ENCODE results near the gene HDAC2.
"Not testable (repeated sequence)": the region's sequence is repeated elsewhere in the genome, so short reads cannot be mapped to it uniquely, and the experiment has no call there.

The HDAC2 gene

DNA sequence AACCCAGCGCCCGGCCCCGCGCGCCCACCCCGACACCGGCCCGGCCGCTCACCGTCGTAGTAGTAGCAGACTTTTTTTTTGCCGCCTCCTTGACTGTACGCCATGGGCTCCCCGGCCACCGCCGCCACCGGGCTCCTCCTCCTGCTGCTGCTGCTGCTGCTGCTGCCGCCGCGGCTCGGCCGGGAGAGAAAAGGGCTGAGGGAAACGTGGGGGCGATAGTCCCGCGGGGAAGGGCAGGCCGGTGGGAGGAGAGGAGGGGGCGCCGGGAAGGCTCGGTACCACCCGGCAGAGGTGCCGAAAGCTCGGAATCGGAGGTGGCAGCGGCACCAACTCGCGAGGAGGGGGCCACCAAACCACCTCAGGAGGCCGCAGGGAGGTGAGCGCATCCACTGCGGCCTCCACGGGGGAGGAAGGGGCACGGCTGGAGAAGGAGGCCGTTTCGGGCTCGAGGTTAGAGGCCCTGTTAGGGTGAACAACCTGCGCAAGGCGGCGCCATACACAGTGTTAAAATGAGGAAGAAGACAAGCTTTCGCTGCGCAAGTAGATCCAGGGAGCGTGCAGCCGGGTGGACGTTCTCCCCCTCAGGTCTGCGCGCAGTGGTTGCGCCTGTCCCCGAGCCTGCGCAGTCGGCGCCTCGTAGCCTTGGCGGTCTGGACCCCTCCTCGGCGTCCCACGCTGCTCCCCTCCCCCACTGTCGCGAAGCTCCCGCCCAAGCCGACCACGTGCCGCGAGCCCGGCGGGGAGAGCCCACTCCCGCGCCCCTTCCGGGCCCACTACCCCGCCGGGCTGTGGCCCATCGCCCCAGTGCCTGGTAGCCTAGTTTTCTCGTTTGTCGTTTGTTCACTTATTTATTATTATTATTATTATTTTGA, at the start of gene HDAC2:
Gene HDAC2 (minus strand): TSS at position 344 of the 872 bp plus-strand sequence. CDS start 240 bp downstream, at position 104.
- H4K20me1 ChIP-seq (ENCODE audit: insufficient read depth, low read length), result peaks cover 34% of the 10 kb centered on the region
- peaks cover 17% of the 10 kb centered on the region for H3K4me1 ChIP-seq (ENCODE audit: low read length)
- 0 out of 2 replicates have a peak within 1 kb of the TSS, but pooled peaks have one; percentile 28 for H2AFZ ChIP-seq (ENCODE audit: low read depth, low read length)
- H3K27ac ChIP-seq (ENCODE audit: low read length), result peak within 1 kb of the TSS; percentile 61
- no peaks in the 10 kb centered on the region for H3K27me3 ChIP-seq (ENCODE audit: low read depth, low read length)
- peaks cover 50% of the 10 kb centered on the region for H3K79me2 ChIP-seq (ENCODE audit: low read length)
- peak within 1 kb of the TSS; percentile 99 for H3K4me3 ChIP-seq (ENCODE audit: low read length)
- no peaks in the 10 kb centered on the region for H3K36me3 ChIP-seq (replicated peaks; ENCODE audit: low read depth, low read length)
- peak within 1 kb of the TSS; percentile 95 for H3K9ac ChIP-seq (ENCODE audit: low read length)
- peak within 1 kb of the TSS; percentile 98 for H3K4me2 ChIP-seq (ENCODE audit: low read length)
- no peaks in the 10 kb centered on the region for H3K9me3 ChIP-seq (ENCODE audit: insufficient read depth, low read length)
- TF ChIP-seq EZH2phosphoT487 (IDR thresholded peaks at IDR 0.05; ENCODE audit: low read depth), result no peak
- TF ChIP-seq, protein P1, sequence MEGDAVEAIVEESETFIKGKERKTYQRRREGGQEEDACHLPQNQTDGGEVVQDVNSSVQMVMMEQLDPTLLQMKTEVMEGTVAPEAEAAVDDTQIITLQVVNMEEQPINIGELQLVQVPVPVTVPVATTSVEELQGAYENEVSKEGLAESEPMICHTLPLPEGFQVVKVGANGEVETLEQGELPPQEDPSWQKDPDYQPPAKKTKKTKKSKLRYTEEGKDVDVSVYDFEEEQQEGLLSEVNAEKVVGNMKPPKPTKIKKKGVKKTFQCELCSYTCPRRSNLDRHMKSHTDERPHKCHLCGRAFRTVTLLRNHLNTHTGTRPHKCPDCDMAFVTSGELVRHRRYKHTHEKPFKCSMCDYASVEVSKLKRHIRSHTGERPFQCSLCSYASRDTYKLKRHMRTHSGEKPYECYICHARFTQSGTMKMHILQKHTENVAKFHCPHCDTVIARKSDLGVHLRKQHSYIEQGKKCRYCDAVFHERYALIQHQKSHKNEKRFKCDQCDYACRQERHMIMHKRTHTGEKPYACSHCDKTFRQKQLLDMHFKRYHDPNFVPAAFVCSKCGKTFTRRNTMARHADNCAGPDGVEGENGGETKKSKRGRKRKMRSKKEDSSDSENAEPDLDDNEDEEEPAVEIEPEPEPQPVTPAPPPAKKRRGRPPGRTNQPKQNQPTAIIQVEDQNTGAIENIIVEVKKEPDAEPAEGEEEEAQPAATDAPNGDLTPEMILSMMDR (IDR thresholded peaks at IDR 0.05; ENCODE audit: low read depth, low read length), result no peak

DNA sequence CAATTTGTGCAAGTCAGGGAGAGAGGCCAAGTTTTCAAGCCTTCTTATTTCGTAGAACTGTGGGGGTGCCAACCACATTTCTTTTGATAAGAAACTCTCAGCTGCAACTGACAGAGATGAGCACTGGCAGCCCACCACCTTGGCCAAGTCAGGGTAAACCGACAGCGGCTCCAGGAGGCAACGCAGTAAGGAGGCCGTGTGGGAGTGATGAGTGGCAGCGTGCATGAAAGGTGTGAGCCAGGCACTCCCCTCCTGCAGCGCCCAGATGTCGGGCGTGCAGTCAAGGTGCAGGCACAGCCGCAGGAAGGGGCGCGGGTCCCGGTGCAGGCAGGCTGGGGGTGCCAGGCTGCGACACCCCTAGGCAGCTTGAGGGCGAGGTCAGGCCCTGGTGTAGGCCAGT, 49.2 kb upstream of the HDAC2 start:
- H3K9ac ChIP-seq (ENCODE audit: low read length), result no peak overlapping the region
- H4K20me1 ChIP-seq (ENCODE audit: insufficient read depth, low read length), result no peaks in the 10 kb centered on the region
- TF ChIP-seq, protein P1 (IDR thresholded peaks at IDR 0.05; ENCODE audit: low read depth, low read length), result no peak
- H3K4me1 ChIP-seq (ENCODE audit: low read length), result no peaks in the 10 kb centered on the region
- no peaks in the 10 kb centered on the region for H3K36me3 ChIP-seq (replicated peaks; ENCODE audit: low read depth, low read length)
- no peak overlapping the region for H3K4me2 ChIP-seq (ENCODE audit: low read length)
- H3K79me2 ChIP-seq (ENCODE audit: low read length), result no peaks in the 10 kb centered on the region
- H3K27me3 ChIP-seq (ENCODE audit: low read depth, low read length), result no peaks in the 10 kb centered on the region
- no peaks in the 10 kb centered on the region for H3K9me3 ChIP-seq (ENCODE audit: insufficient read depth, low read length)
- H3K27ac ChIP-seq (ENCODE audit: low read length), result no peak overlapping the region
- no peak overlapping the region for H3K4me3 ChIP-seq (ENCODE audit: low read length)
- no peak overlapping the region for H2AFZ ChIP-seq (ENCODE audit: low read depth, low read length)

DNA sequence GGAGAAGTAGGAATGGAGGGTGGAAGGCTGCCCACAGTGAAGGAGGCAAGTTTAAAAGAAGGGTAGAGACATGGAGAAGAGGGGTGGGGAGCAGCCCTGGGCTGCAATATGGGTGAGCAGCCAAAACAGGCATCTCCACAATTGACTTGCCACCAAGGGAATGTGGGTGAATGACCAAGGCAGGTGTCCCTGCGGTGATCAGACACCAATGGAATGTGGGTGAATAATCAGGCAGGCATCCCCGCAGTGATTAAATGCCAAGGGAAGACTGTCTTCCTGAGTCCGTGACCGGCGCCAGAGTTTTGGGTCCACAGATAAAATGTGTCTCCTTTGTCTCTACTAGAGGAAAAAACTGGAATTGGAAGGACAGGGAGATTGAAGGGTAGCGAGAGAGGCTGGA, 46.2 kb upstream of the HDAC2 start:
- not testable (repeated sequence) for H3K79me2 ChIP-seq (ENCODE audit: low read length); H3K36me3 ChIP-seq (replicated peaks; ENCODE audit: low read depth, low read length); H4K20me1 ChIP-seq (ENCODE audit: insufficient read depth, low read length); H2AFZ ChIP-seq (ENCODE audit: low read depth, low read length); H3K9me3 ChIP-seq (ENCODE audit: insufficient read depth, low read length); H3K9ac ChIP-seq (ENCODE audit: low read length); H3K27ac ChIP-seq (ENCODE audit: low read length); H3K4me3 ChIP-seq (ENCODE audit: low read length); H3K27me3 ChIP-seq (ENCODE audit: low read depth, low read length); H3K4me2 ChIP-seq (ENCODE audit: low read length); H3K4me1 ChIP-seq (ENCODE audit: low read length)

DNA sequence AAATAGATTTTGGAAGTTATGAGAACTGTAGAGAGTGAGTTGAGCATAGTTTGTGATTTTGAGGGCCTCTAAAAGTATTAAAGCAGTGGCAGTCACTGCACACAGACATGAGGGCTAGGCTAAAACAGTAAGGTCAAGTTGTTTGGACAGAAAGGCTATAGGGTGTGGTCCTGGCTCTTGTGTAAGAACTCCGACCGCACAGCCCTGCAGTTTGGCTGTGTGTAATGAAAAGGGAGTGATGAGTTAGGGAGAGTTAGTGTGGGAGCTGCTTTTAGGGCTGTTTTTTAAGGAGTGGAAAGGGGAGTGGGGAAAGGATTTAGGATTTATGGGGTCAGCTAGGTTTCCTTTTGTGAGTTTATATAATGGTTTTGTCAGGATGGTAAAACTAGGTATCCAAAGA, 43.2 kb upstream of the HDAC2 start:
- H3K4me2 ChIP-seq (ENCODE audit: low read length); H3K9me3 ChIP-seq (ENCODE audit: insufficient read depth, low read length); H3K9ac ChIP-seq (ENCODE audit: low read length); H2AFZ ChIP-seq (ENCODE audit: low read depth, low read length); H3K27ac ChIP-seq (ENCODE audit: low read length); H3K36me3 ChIP-seq (replicated peaks; ENCODE audit: low read depth, low read length); H3K4me3 ChIP-seq (ENCODE audit: low read length); H3K4me1 ChIP-seq (ENCODE audit: low read length); H4K20me1 ChIP-seq (ENCODE audit: insufficient read depth, low read length); H3K27me3 ChIP-seq (ENCODE audit: low read depth, low read length); H3K79me2 ChIP-seq (ENCODE audit: low read length): not testable (repeated sequence)

DNA sequence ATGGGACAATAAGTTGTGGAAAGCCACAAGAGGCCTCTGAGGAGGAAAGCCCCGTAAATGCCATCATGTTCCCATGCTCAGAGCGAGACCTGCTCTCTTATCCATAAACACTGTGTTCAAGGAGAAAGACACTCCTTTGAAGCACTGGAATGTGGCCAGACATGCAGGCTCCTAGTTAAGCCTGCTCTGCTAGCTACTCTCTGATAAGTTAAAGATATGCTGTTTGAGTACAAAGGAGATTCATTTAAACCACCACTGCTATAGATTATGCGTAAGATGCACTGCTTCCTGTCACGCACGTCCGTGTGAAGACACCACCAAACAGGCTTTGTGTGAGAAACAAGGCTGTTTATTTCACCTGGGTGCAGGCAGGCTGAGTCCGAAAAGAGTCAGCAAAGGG, 40.5 kb upstream of the HDAC2 start:
- not testable (repeated sequence) for H3K9me3 ChIP-seq (ENCODE audit: insufficient read depth, low read length); H3K4me2 ChIP-seq (ENCODE audit: low read length); H3K9ac ChIP-seq (ENCODE audit: low read length); H3K4me1 ChIP-seq (ENCODE audit: low read length); H4K20me1 ChIP-seq (ENCODE audit: insufficient read depth, low read length); H3K4me3 ChIP-seq (ENCODE audit: low read length); H2AFZ ChIP-seq (ENCODE audit: low read depth, low read length); H3K36me3 ChIP-seq (replicated peaks; ENCODE audit: low read depth, low read length); H3K27ac ChIP-seq (ENCODE audit: low read length); H3K79me2 ChIP-seq (ENCODE audit: low read length); H3K27me3 ChIP-seq (ENCODE audit: low read depth, low read length)

All from OCI-LY3 (cell line).